H1 (cell line): ENCODE data around the gene FIP1L1. TPM values are rescaled to one million over a fixed set of nuclear protein-coding genes. Genes with fewer than 3 reads are reported as not detected.

Experiments used
- CTCF ChIA-PET: fragments of 300-600 bp; sonication (Branson Sonifier 250); formaldehyde crosslinking; loops from one replicate; lab custom pipeline; 2021; ENCODE audit not compliant: partially characterized antibody; lab: Charles Lee
- POLR2A ChIA-PET: fragments of 300-600 bp; sonication (Branson Sonifier 250); formaldehyde crosslinking; loops from one replicate; lab custom pipeline; 2021; ENCODE audit warnings: inconsistent platforms; ENCODE audit not compliant: partially characterized antibody; lab: Charles Lee
- DNase-seq, 2 experiments: peaks; one replicate each; pipeline versions ENCODE4 v3.0.0 to v3.0.0-alpha.2; 2010 to 2022; ENCODE audit warnings: low spot score in 2 of 2, low read depth in 1 of 2, mixed read lengths in 1 of 2
- FAIRE-seq: peaks from 2 replicates; lab custom pipeline; 2011; peaks lifted over from hg19 to GRCh38; lab: Jason Lieb, UNC
- H2AFZ ChIP-seq: 2 replicates; pipeline ENCODE4 v1.8.1; 2012; ENCODE audit warnings: low read length, inconsistent platforms
- H2AK5ac ChIP-seq: 2 replicates; pipeline ENCODE4 v1.6.1; 2013; ENCODE audit warnings: low read depth, low read length
- H2BK120ac ChIP-seq: replicated peaks from 2 replicates; pipeline ENCODE3; 2013; ENCODE audit warnings: low read depth, low read length, inconsistent platforms
- H2BK12ac ChIP-seq: 2 replicates; pipeline ENCODE4 v1.6.1; 2013; ENCODE audit warnings: low read depth, low read length
- H2BK15ac ChIP-seq: 2 replicates; pipeline ENCODE4 v1.6.1; 2013; ENCODE audit warnings: low read length
- H2BK20ac ChIP-seq: 2 replicates; pipeline ENCODE4 v1.6.1; 2013; ENCODE audit warnings: low read length
- H2BK5ac ChIP-seq: 2 replicates; pipeline ENCODE4 v1.6.1; 2013; ENCODE audit warnings: low read depth, low read length
- H3K14ac ChIP-seq: 2 replicates; pipeline ENCODE4 v1.6.1; 2013; ENCODE audit warnings: inconsistent platforms; ENCODE audit not compliant: insufficient read length
- H3K18ac ChIP-seq: 2 replicates; pipeline ENCODE4 v1.6.1; 2013; ENCODE audit warnings: low read length; ENCODE audit errors: extremely low read depth
- H3K23ac ChIP-seq: 2 replicates; pipeline ENCODE4 v1.6.1; 2013; ENCODE audit warnings: inconsistent platforms; ENCODE audit not compliant: insufficient read length
- H3K23me2 ChIP-seq: 2 replicates; pipeline ENCODE4 v1.6.1; 2013; ENCODE audit warnings: low read depth, low read length
- H3K27ac ChIP-seq: 2 replicates; pipeline ENCODE4 v1.6.1; 2011; ENCODE audit warnings: low read depth, low read length, inconsistent platforms
- H3K27me3 ChIP-seq, 4 experiments: replicated peaks in 1 of 4; 1 replicate in 1 of 4; 2 replicates in 3 of 4; pipeline versions ENCODE4 v1.6.1 to v1.8.1; 2011 to 2013; ENCODE audit warnings: low read length in 3 of 4, mild to moderate bottlenecking in 3 of 4, inconsistent platforms in 2 of 4, mixed read lengths in 2 of 4, moderate library complexity in 1 of 4; ENCODE audit not compliant: control insufficient read depth in 3 of 4, insufficient read depth in 3 of 4; ENCODE audit errors: extremely low read depth in 1 of 4
- H3K36me3 ChIP-seq, 4 experiments: 2 replicates each; pipeline versions ENCODE4 v1.6.1 to v1.8.1; 2011 to 2013; ENCODE audit warnings: mild to moderate bottlenecking in 4 of 4, low read length in 3 of 4, moderate library complexity in 2 of 4, control low read depth in 1 of 4, inconsistent platforms in 1 of 4; ENCODE audit not compliant: insufficient read depth in 4 of 4, control insufficient read depth in 2 of 4
- H3K4ac ChIP-seq: replicated peaks from 2 replicates; pipeline ENCODE3; 2013; ENCODE audit warnings: low read length, low read depth, mixed read lengths, inconsistent platforms; ENCODE audit not compliant: insufficient read length
- H3K4me1 ChIP-seq, 4 experiments: replicated peaks in 1 of 4; 1 replicate in 1 of 4; 2 replicates in 3 of 4; pipeline versions ENCODE4 v1.6.1 to v1.8.1; 2011 to 2013; ENCODE audit warnings: low read length in 3 of 4, inconsistent platforms in 2 of 4, mixed read lengths in 1 of 4; ENCODE audit not compliant: insufficient read depth in 4 of 4, control insufficient read depth in 3 of 4
- H3K4me2 ChIP-seq, 2 experiments: 2 replicates each; pipeline versions ENCODE4 v1.6.1 to v1.8.1; 2011 to 2013; ENCODE audit warnings: low read depth in 2 of 2, low read length in 2 of 2, control low read depth in 1 of 2, inconsistent platforms in 1 of 2, mild to moderate bottlenecking in 1 of 2; ENCODE audit not compliant: insufficient read depth in 1 of 2
- H3K4me3 ChIP-seq, 4 experiments: fragments of 200-600, 300-600 bp in 1 of 4; sonication (generic), shearing (Covaris generic), sonication (Bioruptor Twin) in 1 of 4; 2 replicates each; pipeline versions ENCODE4 v1.5.1 to v1.8.1; 2011 to 2016; ENCODE audit warnings: low read length in 4 of 4, low read depth in 3 of 4, control low read depth in 2 of 4, inconsistent platforms in 2 of 4, mild to moderate bottlenecking in 2 of 4, mixed read lengths in 1 of 4, moderate library complexity in 1 of 4; ENCODE audit not compliant: insufficient read depth in 2 of 4; ENCODE audit errors: extremely low read depth in 1 of 4
- H3K56ac ChIP-seq: replicated peaks from 2 replicates; pipeline ENCODE3; 2013; ENCODE audit warnings: low read depth, mild to moderate bottlenecking, mixed read lengths, low read length, inconsistent platforms; ENCODE audit not compliant: insufficient read length
- H3K79me1 ChIP-seq: 2 replicates; pipeline ENCODE4 v1.6.1; 2013; ENCODE audit warnings: low read depth, low read length, control low read depth
- H3K79me2 ChIP-seq, 2 experiments: 2 replicates each; pipeline versions ENCODE4 v1.6.1 to v1.8.1; 2012 to 2013; ENCODE audit warnings: low read length in 2 of 2, mild to moderate bottlenecking in 2 of 2, inconsistent platforms in 1 of 2; ENCODE audit not compliant: insufficient read depth in 2 of 2, control insufficient read depth in 1 of 2
- H3K9ac ChIP-seq, 4 experiments: replicated peaks in 1 of 4; 1 replicate in 1 of 4; 2 replicates in 3 of 4; pipeline versions ENCODE4 v1.6.1 to v1.8.1; 2011 to 2013; ENCODE audit warnings: low read depth in 3 of 4, low read length in 3 of 4, control low read depth in 2 of 4, mild to moderate bottlenecking in 2 of 4, moderate library complexity in 2 of 4, inconsistent platforms in 1 of 4; ENCODE audit errors: extremely low read depth in 1 of 4
- H3K9me3 ChIP-seq, 2 experiments: 2 replicates each; pipeline versions ENCODE4 v1.6.1 to v1.8.1; 2012 to 2013; ENCODE audit warnings: mild to moderate bottlenecking in 2 of 2, moderate library complexity in 2 of 2, control low read depth in 1 of 2, inconsistent platforms in 1 of 2, low read depth in 1 of 2, low read length in 1 of 2, mixed read lengths in 1 of 2; ENCODE audit not compliant: insufficient read depth in 2 of 2
- H4K20me1 ChIP-seq, 2 experiments: replicated peaks in 1 of 2; 2 replicates each; pipeline versions ENCODE3 to v1.8.1; 2011 to 2013; ENCODE audit warnings: inconsistent platforms in 2 of 2, low read length in 2 of 2, mild to moderate bottlenecking in 1 of 2; ENCODE audit not compliant: insufficient read depth in 2 of 2, control insufficient read depth in 1 of 2
- H4K5ac ChIP-seq: 2 replicates; pipeline ENCODE4 v1.6.1; 2013; ENCODE audit warnings: low read length, low read depth, mixed read lengths, inconsistent platforms; ENCODE audit not compliant: insufficient read length
- H4K8ac ChIP-seq: 2 replicates; pipeline ENCODE4 v1.8.0; 2013; ENCODE audit warnings: mild to moderate bottlenecking, moderate library complexity, low read length, inconsistent platforms; ENCODE audit not compliant: insufficient read depth; ENCODE audit errors: extremely low read depth
- H4K91ac ChIP-seq: replicated peaks from 2 replicates; pipeline ENCODE3; 2013; ENCODE audit warnings: low read length, mixed read lengths, inconsistent platforms; ENCODE audit not compliant: insufficient read length
- BCL11A ChIP-seq, 2 experiments: IDR thresholded peaks; one replicate each; pipeline ENCODE4 v1.6.1; 2011; ENCODE audit warnings: low read depth in 2 of 2, low read length in 2 of 2, mild to moderate bottlenecking in 2 of 2
- CEBPB ChIP-seq: IDR thresholded peaks from 2 replicates; pipeline ENCODE4 v1.6.1; 2012; ENCODE audit warnings: low read depth, low read length
- CHD1 ChIP-seq: IDR thresholded peaks from 2 replicates; pipeline ENCODE4 v1.6.1; 2012; ENCODE audit warnings: low read depth, low read length, improper control_type of control experiment
- FOSL1 ChIP-seq: IDR thresholded peaks from 2 replicates; pipeline ENCODE4 v1.6.1; 2011; ENCODE audit warnings: mild to moderate bottlenecking, low read depth, low read length, moderate library complexity; ENCODE audit not compliant: insufficient read depth
- HDAC6 ChIP-seq: IDR thresholded peaks from one replicate; pipeline ENCODE4 v1.7.1; 2012; ENCODE audit warnings: low read depth, mild to moderate bottlenecking, inconsistent platforms, low read length, moderate library complexity
- KDM1A ChIP-seq: fragments of 200-600, 300-600 bp; sonication (generic); IDR thresholded peaks from 2 replicates; pipeline ENCODE4 v1.7.1; 2016; ENCODE audit warnings: mild to moderate bottlenecking, low read length, borderline replicate concordance
- NRF1 ChIP-seq: IDR thresholded peaks from 2 replicates; pipeline ENCODE4 v1.6.1; 2011; ENCODE audit warnings: mild to moderate bottlenecking, low read depth, low read length, improper control_type of control experiment
- POLR2AphosphoS5 ChIP-seq: IDR thresholded peaks from 2 replicates; pipeline ENCODE4 v1.6.1; 2011; ENCODE audit warnings: low read depth, low read length
- RFX5 ChIP-seq: IDR thresholded peaks from 2 replicates; pipeline ENCODE4 v1.6.1; 2011; ENCODE audit warnings: low read depth, low read length, improper control_type of control experiment, borderline replicate concordance
- SIRT6 ChIP-seq: IDR thresholded peaks from one replicate; pipeline ENCODE4 v1.7.1; 2012; ENCODE audit warnings: low read length, inconsistent platforms
- SP4 ChIP-seq: IDR thresholded peaks from 2 replicates; pipeline ENCODE4 v1.6.1; 2012; ENCODE audit warnings: low read length, inconsistent platforms
- USF2 ChIP-seq: IDR thresholded peaks from 2 replicates; pipeline ENCODE4 v1.6.1; 2011; ENCODE audit warnings: low read length, improper control_type of control experiment
- WGBS, 2 experiments: shearing (Covaris generic) in 1 of 2; methylation state at CpG; one replicate each; pipeline versions ENCODE4 v1.1.6 to v1.1.7; 2013 to 2015; ENCODE audit warnings: low lambda C conversion rate in 2 of 2, mixed read lengths in 2 of 2, inconsistent platforms in 1 of 2, low coverage in 1 of 2, missing lambda C conversion rate in 1 of 2; ENCODE audit not compliant: insufficient replicate concordance in 2 of 2, insufficient coverage in 1 of 2, insufficient read length in 1 of 2; ENCODE audit errors: extremely low coverage in 1 of 2, missing lambda C conversion rate in 1 of 2; 5-methylcytosine and 5-hydroxymethylcytosine counted together
- polyA plus RNA-seq, 7 experiments: library from polyadenylated mRNA; depleted of rRNA in 3 of 7; stranded (reverse) in 5 of 7; unstranded in 2 of 7; fragments of >200 nt in 5 of 7; fragments of 200-250 nt in 2 of 7; gene quantifications; 1 replicate in 5 of 7; 2 replicates in 1 of 7; 4 replicates in 1 of 7; pipeline versions ENCODE4 v1.2.1 to v1.2.3, GENCODE V29; 2011 to 2013; ENCODE audit warnings: missing spikeins in 2 of 7, mixed read lengths in 2 of 7
- total RNA-seq: library from RNA; stranded (reverse); fragmentation: NEBNext Ultra II Directional; extraction: Animal tissue kit (Norgen Biotek cat#: 25700); gene quantifications from 2 replicates; pipeline ENCODE4 v1.2.1, GENCODE V29; 2021
- TF ChIP-seq, protein P1 (sequence below): IDR thresholded peaks from 2 replicates; pipeline ENCODE4 v1.6.1; 2012; ENCODE audit warnings: inconsistent platforms

Gene FIP1L1
- total and polyA plus RNA-seq, 2 of the 8 experiments (the other 6 are each of a cell fraction or from before 2014, with no cell fraction given): 19.5 to 53.7 TPM

DNA sequence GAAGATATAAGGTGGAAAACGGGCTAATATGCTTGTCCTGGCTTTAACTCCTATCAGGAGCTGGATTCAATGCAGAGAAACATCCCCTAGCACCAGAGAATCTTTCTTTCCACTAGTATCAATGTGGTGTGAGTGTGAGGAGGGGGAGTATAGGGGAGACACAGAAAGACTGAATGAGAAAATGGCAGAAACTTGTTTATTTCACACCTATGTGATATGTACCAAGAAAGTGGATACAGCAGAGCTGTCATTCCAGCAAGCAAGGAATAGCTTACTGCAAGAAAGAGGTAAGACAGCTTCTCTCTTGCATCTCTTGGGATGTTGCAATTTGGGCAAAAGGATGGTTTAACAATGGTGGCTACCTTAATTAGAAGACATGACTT lies 108.2 kb downstream of the FIP1L1 start:
- Histone ChIP-seq H2BK5ac (no peak overlapping the region), H2BK20ac (no peak overlapping the region), H4K8ac (no peak overlapping the region), H3K9me3 (no peaks in the 10 kb centered on the region), H3K79me2 (no peaks in the 10 kb centered on the region), H3K4ac (no peak overlapping the region), H2AFZ (no peak overlapping the region), H2BK15ac (no peak overlapping the region), H2AK5ac (no peak overlapping the region), H4K20me1 (no peaks in the 10 kb centered on the region), H3K79me1 (no peaks in the 10 kb centered on the region), H3K27me3 (no peaks in the 10 kb centered on the region), H3K9ac (no peak overlapping the region), H3K23me2 (no peaks in the 10 kb centered on the region), H3K14ac (no peak overlapping the region), H3K23ac (no peak overlapping the region), H3K4me2 (no peak overlapping the region), H3K56ac (no peak overlapping the region), H3K18ac (no peak overlapping the region), H3K4me3 (no peak overlapping the region), H3K27ac (no peak overlapping the region), H4K5ac (no peak overlapping the region), H3K36me3 (no peaks in the 10 kb centered on the region), H2BK120ac (no peak overlapping the region), H2BK12ac (no peak overlapping the region), H3K4me1 (peaks cover 0 to 3% (median 0%) of the 10 kb centered on the region in 4 experiments; a peak in 3 of 7 replicates), H4K91ac (no peak overlapping the region)
- 86% methylated on average over 1 of the region's 1 CpG; no CpG with 5 or more reads in 1 of the 2 experiments for WGBS, 2 experiments
- TF ChIP-seq FOSL1 (no peak), CEBPB (no peak), BCL11A (IDR thresholded peaks at IDR 0.05; ENCODE audit: low read depth in 2 of 2, low read length in 2 of 2) (no peak), SIRT6 (no peak), CHD1 (no peak), HDAC6 (no peak), RFX5 (no peak), KDM1A (no peak), SP4 (no peak), POLR2AphosphoS5 (no peak), USF2 (no peak), NRF1 (no peak)
- TF ChIP-seq, protein P1, sequence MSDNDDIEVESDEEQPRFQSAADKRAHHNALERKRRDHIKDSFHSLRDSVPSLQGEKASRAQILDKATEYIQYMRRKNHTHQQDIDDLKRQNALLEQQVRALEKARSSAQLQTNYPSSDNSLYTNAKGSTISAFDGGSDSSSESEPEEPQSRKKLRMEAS: no peak
- no peak for DNase-seq
- FAIRE-seq: no peak
- POLR2A ChIA-PET: interaction anchor here (1.3 kb wide), 1 partner anchor 10 kb away, joined by 3 read pairs; no protein-coding TSS in a partner anchor
- CTCF ChIA-PET: interaction anchor here (0.7 to 6.4 kb wide), 7 partner anchors 7 to 748 kb away, joined by 3 to 42 read pairs (median 3); no protein-coding TSS in a partner anchor
